Activated CD4-positive, alpha-beta T cell treated with anti-CD3 and anti-CD28 coated beads for 36 hours (primary cell): Measurements from ENCODE around the gene VIT. TPM values are rescaled to one million over a fixed set of nuclear protein-coding genes. Genes with fewer than 3 reads are reported as not detected.

ENCODE experiments used
- ATAC-seq: fragments of 200-7000 bp; cut with Tn5 transposase; one replicate; pipeline ENCODE4 v1.10.0; 2021; ENCODE audit warnings: mild to moderate bottlenecking, moderate library complexity
- CTCF ChIA-PET: fragments of 350-600 bp; sonication (Branson Sonifier 250); formaldehyde crosslinking; loops from one replicate; lab custom pipeline; 2021; ENCODE audit warnings: antibody characterized with exemption; lab: Charles Lee
- POLR2A ChIA-PET: fragments of 350-600 bp; sonication (Branson Sonifier 250); formaldehyde crosslinking; loops from one replicate; lab custom pipeline; 2021; ENCODE audit warnings: antibody characterized with exemption, inconsistent platforms; lab: Charles Lee
- DNase-seq: peaks from one replicate; pipeline ENCODE4 v3.0.0-alpha.2; 2020
- H3K27ac Mint-ChIP-seq: one replicate; pipeline ENCODE4 v1.8.0; 2021; ENCODE audit warnings: mixed read lengths
- H3K27me3 Mint-ChIP-seq: one replicate; pipeline ENCODE4 v1.8.0; 2021; ENCODE audit warnings: mixed read lengths
- H3K36me3 Mint-ChIP-seq: one replicate; pipeline ENCODE4 v1.8.0; 2021; ENCODE audit warnings: low read depth, mixed read lengths
- H3K4me1 Mint-ChIP-seq: one replicate; pipeline ENCODE4 v1.8.0; 2021; ENCODE audit warnings: mixed read lengths
- H3K4me3 Mint-ChIP-seq: one replicate; pipeline ENCODE4 v1.8.0; 2021; ENCODE audit warnings: mild to moderate bottlenecking, moderate library complexity, mixed read lengths
- H3K9me3 Mint-ChIP-seq: one replicate; pipeline ENCODE4 v1.8.0; 2021; ENCODE audit warnings: low read depth, mixed read lengths
- intact Hi-C, 2 experiments: fragments of 100-400 bp; cut with DNase I in 1 of 2; cut with micrococcal nuclease in 1 of 2; formaldehyde crosslinking; loops; one replicate each; pipeline versions ENCODE4 v1.14.2 to v1.15.1; 2022 to 2024; cut with DNase I, micrococcal nuclease
- total RNA-seq, 2 experiments: library from RNA; stranded (reverse); gene quantifications; one replicate each; pipeline ENCODE4 v1.2.3, GENCODE V29; 2021

VIT gene
- total RNA-seq, 2 experiments from 2014 or later, result not detected

DNA sequence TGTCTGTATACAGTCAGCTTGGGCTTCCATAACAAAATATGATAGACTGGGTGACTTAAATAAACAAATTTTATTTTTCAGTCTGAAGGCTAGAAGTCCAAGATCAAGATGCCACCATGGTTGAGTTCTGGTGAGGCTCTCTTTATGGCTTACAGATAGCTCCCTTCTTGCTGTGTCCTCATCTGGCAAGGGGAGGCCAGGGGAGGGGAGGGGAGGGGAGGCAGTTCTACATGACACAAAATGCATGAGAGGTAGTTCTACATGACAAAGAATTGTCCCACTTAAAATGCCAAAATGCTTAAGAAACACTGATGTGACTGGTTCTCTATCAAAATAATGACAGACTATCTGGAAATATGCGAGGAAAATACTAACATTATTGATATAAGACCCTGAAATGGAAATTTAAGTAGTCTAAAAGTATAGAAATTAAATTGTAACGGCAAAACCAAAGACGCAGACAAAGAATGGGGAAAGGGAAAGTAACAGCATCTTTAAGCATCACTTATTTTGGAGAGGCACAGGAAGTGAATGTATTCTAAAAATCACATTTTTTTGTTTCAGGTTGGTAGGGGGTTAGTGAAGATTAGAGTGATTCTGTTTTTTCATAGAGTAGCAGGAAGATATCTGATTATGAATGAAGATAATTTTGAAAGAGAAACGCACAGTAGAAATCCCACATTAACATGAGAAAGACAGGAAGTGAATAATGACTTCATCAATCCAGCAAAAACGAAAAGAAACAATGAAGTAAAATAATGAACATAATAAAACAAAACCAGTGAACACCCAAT lies 138.4 kb downstream of the VIT start:
- POLR2A ChIA-PET, result no interaction called here

DNA sequence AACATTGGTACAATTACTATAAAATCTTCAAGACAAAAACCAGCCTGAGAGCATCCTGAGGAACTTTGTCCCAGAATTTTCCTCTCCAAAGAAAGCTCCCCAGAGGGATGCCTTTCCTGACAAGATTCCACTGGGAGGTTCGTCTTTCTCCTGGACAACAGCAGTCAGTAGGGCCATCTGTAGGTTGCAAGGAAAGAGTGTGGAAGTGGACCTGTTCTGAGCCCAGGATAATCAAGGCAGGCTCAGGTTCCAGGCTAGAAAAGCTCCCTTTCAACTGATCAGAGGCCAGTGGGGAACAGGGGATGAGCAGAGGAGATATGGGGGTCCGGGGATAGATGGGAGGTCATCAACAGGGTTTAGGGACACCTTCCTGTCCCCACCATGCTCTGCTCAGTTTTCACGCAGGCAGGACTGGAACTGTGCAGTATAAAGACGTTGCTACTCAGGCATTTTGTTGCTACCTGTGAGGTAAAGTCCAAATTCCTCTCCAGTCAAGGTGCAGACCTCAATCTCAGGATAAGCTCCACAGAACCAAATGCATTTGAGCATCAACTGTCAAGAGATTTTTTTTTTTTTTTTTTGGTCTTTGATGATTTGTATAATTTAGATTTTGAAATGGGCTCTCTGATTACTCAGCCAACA lies 143.6 kb downstream of the VIT start:
- no peak overlapping the region for H3K27ac Mint-ChIP-seq
- no peak overlapping the region for H3K4me3 Mint-ChIP-seq
- ATAC-seq (no peak), DNase-seq (no peak)
- H3K36me3 Mint-ChIP-seq, result peaks cover 4% of the 10 kb centered on the region
- no peaks in the 10 kb centered on the region for H3K27me3 Mint-ChIP-seq
- intact Hi-C loops, result no loop called here
- H3K4me1 Mint-ChIP-seq, result peaks cover 5% of the 10 kb centered on the region
- H3K9me3 Mint-ChIP-seq, result no peaks in the 10 kb centered on the region
- CTCF ChIA-PET, result interaction anchor here (0.6 to 1.0 kb wide), 3 partner anchors 10 to 955 kb away, joined by 3 to 4 read pairs (median 3); no protein-coding TSS in a partner anchor
- POLR2A ChIA-PET, result no interaction called here

More for the DNA sequence above, 138.4 kb downstream of the VIT start:
- Mint-ChIP-seq H3K4me1 (peaks cover 12% of the 10 kb centered on the region), H3K9me3 (no peaks in the 10 kb centered on the region), H3K27me3 (peaks cover 5% of the 10 kb centered on the region), H3K4me3 (no peak overlapping the region), H3K36me3 (peaks cover 2% of the 10 kb centered on the region), H3K27ac (peak overlapping the region; percentile 72)
- DNase-seq (peak; percentile 11), ATAC-seq (peak; percentile 71)
- intact Hi-C loops, result no loop called here
- CTCF ChIA-PET, result interaction anchor here (1.3 kb wide), 1 partner anchor 49 kb away, joined by 4 read pairs; no protein-coding TSS in a partner anchor

DNA sequence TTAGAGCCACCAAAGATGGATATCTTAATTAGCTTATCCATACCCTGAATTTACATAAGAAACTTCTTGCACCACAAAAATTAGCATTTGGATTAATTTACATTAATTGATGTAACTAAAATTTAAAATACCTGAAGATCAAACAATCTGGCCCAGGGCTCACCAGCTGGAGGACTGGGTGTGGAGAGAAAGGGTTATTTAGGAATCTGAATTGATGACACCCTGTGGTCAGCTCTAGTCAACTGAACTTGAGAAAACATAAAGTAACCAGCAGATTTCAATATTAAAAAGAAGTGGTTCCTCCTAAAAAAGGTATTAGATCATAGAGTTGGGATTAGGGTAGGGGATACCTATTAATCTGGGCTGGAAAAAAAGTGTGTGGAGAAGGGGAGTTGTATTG lies 147.3 kb downstream of the VIT start:
- Mint-ChIP-seq H3K36me3 (peaks cover 6% of the 10 kb centered on the region), H3K27me3 (no peaks in the 10 kb centered on the region), H3K4me1 (no peaks in the 10 kb centered on the region), H3K27ac (no peak overlapping the region), H3K9me3 (no peaks in the 10 kb centered on the region), H3K4me3 (no peak overlapping the region)
- intact Hi-C loops, result no loop called here
- POLR2A ChIA-PET, result interaction anchor here (0.5 kb wide), 1 partner anchor 153 kb away, joined by 4 read pairs; no protein-coding TSS in a partner anchor
- DNase-seq (no peak), ATAC-seq (no peak)
- CTCF ChIA-PET, result no interaction called here

DNA sequence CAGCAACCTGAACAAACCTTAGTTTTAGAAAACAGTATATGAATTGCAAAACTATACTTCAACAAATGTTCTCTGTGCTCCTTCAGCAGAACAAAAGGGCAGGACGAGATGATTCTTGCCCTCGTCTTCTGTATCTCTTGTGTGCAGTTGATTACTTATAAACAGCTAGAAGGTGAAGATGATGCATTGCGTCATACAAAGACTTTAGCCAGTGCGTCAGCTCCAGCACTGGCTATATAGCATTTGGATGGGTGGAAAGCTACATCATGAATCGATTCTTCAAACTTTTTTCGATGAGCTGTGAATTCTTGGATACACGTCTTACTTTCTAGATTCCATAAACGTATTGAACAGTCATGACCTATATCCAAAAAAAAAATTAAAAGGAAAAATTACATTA lies 152.8 kb downstream of the VIT start:
- intact Hi-C loops, result no loop called here
- Mint-ChIP-seq H3K4me1 (no peaks in the 10 kb centered on the region), H3K27ac (no peak overlapping the region), H3K36me3 (peaks cover 19% of the 10 kb centered on the region), H3K4me3 (no peak overlapping the region), H3K27me3 (no peaks in the 10 kb centered on the region), H3K9me3 (no peaks in the 10 kb centered on the region)
- ATAC-seq, result no peak
- ChIA-PET CTCF (interaction anchor here (0.8 to 1.7 kb wide), 2 partner anchors 9 to 70 kb away, joined by 3 to 5 read pairs; no protein-coding TSS in a partner anchor), POLR2A (interaction anchor here (0.7 kb wide), 1 partner anchor 454 kb away, joined by 4 read pairs; no protein-coding TSS in a partner anchor)
- no peak for DNase-seq

DNA sequence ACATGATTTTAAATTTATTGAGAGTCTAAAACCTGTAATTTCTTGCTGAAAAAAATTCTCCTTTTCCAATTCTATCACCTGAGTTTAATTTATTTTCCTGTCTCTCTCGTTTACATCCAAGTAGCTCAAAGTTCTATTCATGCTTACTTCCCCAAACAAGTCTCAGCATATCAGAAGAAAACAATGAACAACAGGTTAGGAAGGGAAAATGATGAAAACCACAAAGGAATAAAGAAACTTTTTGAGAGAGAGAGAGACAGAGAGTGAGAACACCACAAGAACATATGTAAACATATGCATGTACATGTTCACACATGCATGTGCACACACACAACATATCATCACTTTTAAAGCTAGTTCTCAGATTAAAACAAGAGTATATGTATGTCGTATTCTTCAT lies 157.7 kb downstream of the VIT start:
- Mint-ChIP-seq H3K27me3 (no peaks in the 10 kb centered on the region), H3K4me1 (peaks cover 12% of the 10 kb centered on the region), H3K27ac (no peak overlapping the region), H3K4me3 (no peak overlapping the region), H3K36me3 (peaks cover 34% of the 10 kb centered on the region), H3K9me3 (no peaks in the 10 kb centered on the region)
- ChIA-PET CTCF (interaction anchor here (0.6 kb wide), 2 partner anchors 54 to 129 kb away, joined by 3 read pairs; no protein-coding TSS in a partner anchor), POLR2A (no interaction called here)
- DNase-seq, result no peak
- ATAC-seq, result no peak
- intact Hi-C loops, result no loop called here

DNA sequence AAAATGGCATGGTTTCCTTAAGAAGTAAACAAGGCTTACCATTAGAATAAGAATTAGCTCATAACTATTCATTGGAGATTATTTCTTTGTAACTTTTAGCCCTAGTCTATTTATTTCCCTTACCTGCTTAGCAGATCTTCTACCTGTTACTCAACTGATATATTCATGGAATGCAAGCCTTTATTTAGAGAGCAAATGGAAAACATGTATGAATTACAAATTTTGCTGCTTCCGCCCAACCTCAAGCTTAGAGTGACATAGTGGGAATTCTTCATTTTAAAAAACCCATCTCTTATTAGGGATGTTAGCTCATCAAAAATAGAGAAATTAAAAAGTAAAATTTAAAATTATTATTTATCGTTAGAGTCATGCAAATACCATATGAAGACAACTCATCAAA lies 158.9 kb downstream of the VIT start:
- POLR2A ChIA-PET, result no interaction called here
- CTCF ChIA-PET, result interaction anchor here (0.6 to 0.7 kb wide), 3 partner anchors 70 to 497 kb away, joined by 3 to 4 read pairs (median 3); no protein-coding TSS in a partner anchor
- H3K4me1 Mint-ChIP-seq, result peaks cover 21% of the 10 kb centered on the region
- intact Hi-C loops, result no loop called here
- no peak overlapping the region for H3K4me3 Mint-ChIP-seq
- DNase-seq (no peak), ATAC-seq (no peak)
- H3K27me3 Mint-ChIP-seq, result no peaks in the 10 kb centered on the region
- H3K36me3 Mint-ChIP-seq, result peaks cover 32% of the 10 kb centered on the region
- H3K27ac Mint-ChIP-seq, result no peak overlapping the region
- no peaks in the 10 kb centered on the region for H3K9me3 Mint-ChIP-seq

DNA sequence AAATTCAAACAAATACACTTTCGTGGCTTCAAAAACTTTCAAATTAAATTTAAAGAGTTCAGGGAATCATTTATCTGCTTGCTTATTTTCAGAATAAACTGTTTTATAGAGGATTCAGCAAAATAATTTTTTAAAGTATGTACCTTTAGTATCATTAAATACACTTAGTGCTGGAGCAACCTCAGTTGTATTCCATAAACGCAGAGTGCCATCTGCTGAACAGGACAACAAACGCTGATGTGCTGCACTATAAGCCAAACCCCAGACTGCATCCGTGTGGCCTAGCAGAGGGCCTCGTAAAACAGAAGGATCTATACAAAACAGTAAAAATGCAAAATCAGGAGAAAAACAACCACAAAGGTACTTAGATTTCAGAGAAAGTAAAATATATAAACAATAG lies 161.2 kb downstream of the VIT start:
- Mint-ChIP-seq H3K27me3 (no peaks in the 10 kb centered on the region), H3K4me1 (peaks cover 21% of the 10 kb centered on the region), H3K9me3 (no peaks in the 10 kb centered on the region), H3K27ac (no peak overlapping the region), H3K4me3 (no peak overlapping the region), H3K36me3 (peaks cover 38% of the 10 kb centered on the region)
- CTCF ChIA-PET, result no interaction called here
- POLR2A ChIA-PET, result no interaction called here
- no peak for DNase-seq
- no peak for ATAC-seq
- intact Hi-C loops, result no loop called here

DNA sequence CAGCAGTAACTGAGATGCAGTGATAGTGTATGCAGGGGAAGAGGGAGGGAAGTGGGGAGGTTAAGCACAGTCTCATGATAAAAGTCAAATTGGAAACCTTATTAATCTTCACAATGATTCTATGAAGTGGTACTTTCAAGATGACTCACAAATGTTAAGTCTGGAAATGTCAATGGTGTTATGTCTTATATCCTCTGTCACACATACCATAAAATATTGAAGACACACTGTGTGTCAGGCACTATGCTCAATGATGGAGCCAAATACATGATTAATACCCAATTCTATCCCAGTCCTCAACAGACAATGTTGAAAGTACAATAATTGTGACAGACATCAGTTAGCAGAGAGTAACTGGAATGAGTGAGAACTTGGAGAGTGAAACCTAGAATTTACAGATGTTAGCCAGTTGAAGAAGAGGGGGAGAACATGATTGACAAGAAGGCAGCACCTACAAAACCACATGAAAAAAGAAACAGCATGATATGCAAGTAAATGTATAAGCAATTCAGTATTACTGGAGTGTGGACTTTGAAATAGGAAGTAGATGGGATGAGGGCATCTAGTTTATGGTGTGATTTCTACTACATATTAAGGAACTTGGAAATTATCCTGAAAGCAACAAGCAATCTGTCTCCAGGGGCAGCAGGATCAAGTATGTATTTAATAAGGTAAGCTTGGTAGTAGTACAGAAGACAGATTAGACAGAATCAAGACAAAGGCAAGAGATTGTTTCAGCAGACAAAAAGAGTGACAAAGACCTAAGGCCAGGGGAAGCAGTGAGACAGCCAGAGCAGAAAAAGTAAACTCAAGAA lies 162.3 kb downstream of the VIT start:
- Mint-ChIP-seq H3K27me3 (no peaks in the 10 kb centered on the region), H3K27ac (peak overlapping the region; percentile 69), H3K4me3 (no peak overlapping the region), H3K4me1 (peaks cover 21% of the 10 kb centered on the region), H3K36me3 (peaks cover 47% of the 10 kb centered on the region), H3K9me3 (no peaks in the 10 kb centered on the region)
- intact Hi-C loops, result no loop called here
- POLR2A ChIA-PET, result no interaction called here
- DNase-seq (no peak), ATAC-seq (peak; percentile 65)
- CTCF ChIA-PET, result no interaction called here

DNA sequence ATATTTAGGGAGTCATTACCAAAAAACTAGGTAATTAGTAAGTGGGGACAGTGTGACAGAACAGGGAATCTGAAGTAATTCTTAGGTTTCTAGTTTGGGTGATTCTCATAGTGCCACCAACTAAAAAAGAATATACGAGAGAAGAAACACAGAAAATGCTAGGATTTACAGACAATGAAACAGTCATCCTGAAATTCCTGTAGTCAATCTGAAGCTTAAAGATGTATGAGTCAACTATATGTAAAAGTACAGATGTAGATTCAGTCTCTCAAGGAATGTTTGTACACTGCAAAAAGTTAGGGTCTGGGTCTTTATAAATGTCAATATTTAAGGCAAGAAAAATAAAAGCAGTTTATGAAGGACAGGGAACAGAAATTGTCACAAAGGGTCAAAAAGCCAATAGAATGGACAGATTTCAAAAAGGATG lies 162.9 kb downstream of the VIT start:
- DNase-seq (no peak), ATAC-seq (peak; percentile 74)
- intact Hi-C loops, result no loop called here
- Mint-ChIP-seq H3K27ac (peak overlapping the region; percentile 69), H3K9me3 (no peaks in the 10 kb centered on the region), H3K4me1 (peaks cover 21% of the 10 kb centered on the region), H3K36me3 (peaks cover 50% of the 10 kb centered on the region), H3K27me3 (no peaks in the 10 kb centered on the region), H3K4me3 (no peak overlapping the region)
- ChIA-PET POLR2A (interaction anchor here (0.6 kb wide), 1 partner anchor 298 kb away, joined by 3 read pairs; no protein-coding TSS in a partner anchor), CTCF (no interaction called here)

DNA sequence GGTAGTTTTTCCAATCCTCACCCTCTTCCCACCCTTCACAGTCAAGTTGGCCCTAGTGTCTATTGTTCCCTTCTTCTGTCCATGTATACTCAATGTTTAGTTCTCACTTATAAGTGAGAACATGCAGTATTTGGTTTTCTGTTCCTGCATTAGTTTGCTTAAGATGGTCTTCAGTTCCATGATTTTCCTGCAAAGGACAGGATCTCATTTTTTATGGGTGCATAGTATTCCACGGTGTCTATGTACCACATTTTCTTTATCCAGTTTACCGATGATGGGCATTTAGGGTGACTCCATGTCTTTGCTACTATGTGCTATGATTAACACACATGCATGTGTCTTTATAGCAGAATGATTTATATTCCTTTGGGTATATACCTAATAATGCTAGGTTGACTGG lies 165.4 kb downstream of the VIT start:
- no peaks in the 10 kb centered on the region for H3K9me3 Mint-ChIP-seq
- CTCF ChIA-PET, result no interaction called here
- DNase-seq (no peak), ATAC-seq (no peak)
- H3K4me3 Mint-ChIP-seq, result no peak overlapping the region
- no peak overlapping the region for H3K27ac Mint-ChIP-seq
- intact Hi-C loops, result loop anchor here in 1 of 2 experiments (5.0 kb wide), 1 partner anchor 515 kb away; no protein-coding TSS in a partner anchor
- peaks cover 21% of the 10 kb centered on the region for H3K4me1 Mint-ChIP-seq
- H3K36me3 Mint-ChIP-seq, result peaks cover 61% of the 10 kb centered on the region
- POLR2A ChIA-PET, result no interaction called here
- no peaks in the 10 kb centered on the region for H3K27me3 Mint-ChIP-seq
